Kidney glomerular epithelial cell (primary cell): ENCODE measurements around the gene MEDAG.
A peak's percentile ranks its signal among the peaks of the same experiment; 100 is the strongest.

Experiments used
- DNase-seq: peaks from one replicate; lab custom pipeline; 2025; lab: John Stamatoyannopoulos, UW

The MEDAG gene

GRCh38 chr13:30907121-30907861 is 1.2 kb downstream of the MEDAG start:
- DNase-seq: no peak

- peak; percentile 33 for DNase-seq
Measured at GRCh38 chr13:30908416-30908980, 2.4 kb downstream of the MEDAG start.

- DNase-seq: no peak
Measured at GRCh38 chr13:30910676-30911075, 4.6 kb downstream of the MEDAG start.

- DNase-seq: no peak
Measured at GRCh38 chr13:30915691-30916541, 9.8 kb downstream of the MEDAG start.

GRCh38 chr13:30916991-30917390 is 10.9 kb downstream of the MEDAG start:
- no peak for DNase-seq

GRCh38 chr13:30918662-30919405 is 12.8 kb downstream of the MEDAG start:
- DNase-seq: no peak

- DNase-seq: no peak
Measured at GRCh38 chr13:30920162-30920909, 14.3 kb downstream of the MEDAG start.

GRCh38 chr13:30923418-30923817 is 17.3 kb downstream of the MEDAG start:
- no peak for DNase-seq

GRCh38 chr13:30924721-30925120 is 18.6 kb downstream of the MEDAG start:
- DNase-seq: no peak

GRCh38 chr13:30925429-30925828 is 19.4 kb downstream of the MEDAG start:
- DNase-seq: no peak

GRCh38 chr13:30926781-30927180 is 20.7 kb downstream of the MEDAG start:
- DNase-seq: no peak

- peak; percentile 52 for DNase-seq
Measured at GRCh38 chr13:30927188-30927587, 21.1 kb downstream of the MEDAG start.

GRCh38 chr13:30927595-30927994 is 21.5 kb downstream of the MEDAG start:
- no peak for DNase-seq

- DNase-seq: no peak
Measured at GRCh38 chr13:30928978-30929377, 22.9 kb downstream of the MEDAG start.

- DNase-seq: no peak
Measured at GRCh38 chr13:30932481-30933353, 26.6 kb downstream of the MEDAG start, which contains the start of gene TEX26. Gene TEX26, plus strand, starts transcription at chr13:30932656. Its CDS starts 60 bp downstream, at chr13:30932716.

- no peak for DNase-seq
Measured at GRCh38 chr13:30933354-30933670, 27.2 kb downstream of the MEDAG start.

GRCh38 chr13:30934381-30934780 is 28.3 kb downstream of the MEDAG start:
- DNase-seq: no peak

- DNase-seq: no peak
Measured at GRCh38 chr13:30934803-30935202, 28.7 kb downstream of the MEDAG start.

- no peak for DNase-seq
Measured at GRCh38 chr13:30936971-30937370, 30.9 kb downstream of the MEDAG start.

- no peak for DNase-seq
Measured at GRCh38 chr13:30943881-30944280, 37.8 kb downstream of the MEDAG start.
